Central memory CD4-positive, alpha-beta T cell (primary cell): ENCODE measurements around the gene GCK.
"Not testable (repeated sequence)": the region's sequence is repeated elsewhere in the genome, so short reads cannot be mapped to it uniquely, and the experiment has no call there.

ENCODE experiments used
- DNase-seq: peaks from one replicate; pipeline ENCODE4 v3.0.0; 2022

Gene GCK

GRCh38 chr7:44139311-44140010, 49.8 kb downstream of the GCK start:
- DNase-seq = no peak

DNA sequence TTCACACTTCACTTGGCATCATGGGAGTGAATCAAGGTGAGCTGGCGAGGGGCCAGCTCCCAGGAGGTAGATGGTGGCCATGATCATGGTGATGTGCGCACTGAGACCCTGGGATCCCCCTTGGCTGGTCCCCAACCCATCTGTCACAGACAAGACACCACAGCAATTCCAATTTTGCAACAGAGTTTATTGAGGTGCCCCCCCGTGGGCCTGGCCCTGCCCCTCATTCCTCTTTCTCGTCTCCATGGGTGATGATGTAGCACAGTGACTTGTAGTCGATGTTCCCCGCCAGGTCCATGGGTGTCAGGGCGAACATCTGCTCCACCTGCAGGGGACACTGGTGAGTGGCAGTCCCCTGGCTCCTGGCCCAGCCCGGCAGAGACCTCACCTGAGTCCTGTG, 50.5 kb downstream of the GCK start:
- DNase-seq = no peak

DNA sequence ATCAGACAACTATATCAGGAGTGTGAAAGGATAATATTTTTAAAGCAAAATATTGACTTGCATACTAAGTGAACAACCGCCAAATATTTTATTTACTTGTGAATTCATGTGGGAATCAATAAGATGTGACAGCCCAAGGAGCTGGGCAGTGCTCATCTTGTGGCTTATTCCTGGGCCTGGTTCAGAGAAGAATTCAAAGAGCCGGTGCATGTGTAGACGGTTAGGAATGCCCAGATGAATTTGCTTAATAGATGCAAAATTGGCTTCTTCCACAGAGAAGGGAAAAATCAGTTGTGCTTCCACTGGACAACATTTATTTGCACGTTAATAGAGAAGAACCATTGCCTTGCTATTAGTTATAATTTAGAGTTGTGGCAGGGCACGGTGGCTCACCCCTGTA, 52.5 kb downstream of the GCK start:
- no peak for DNase-seq

DNA sequence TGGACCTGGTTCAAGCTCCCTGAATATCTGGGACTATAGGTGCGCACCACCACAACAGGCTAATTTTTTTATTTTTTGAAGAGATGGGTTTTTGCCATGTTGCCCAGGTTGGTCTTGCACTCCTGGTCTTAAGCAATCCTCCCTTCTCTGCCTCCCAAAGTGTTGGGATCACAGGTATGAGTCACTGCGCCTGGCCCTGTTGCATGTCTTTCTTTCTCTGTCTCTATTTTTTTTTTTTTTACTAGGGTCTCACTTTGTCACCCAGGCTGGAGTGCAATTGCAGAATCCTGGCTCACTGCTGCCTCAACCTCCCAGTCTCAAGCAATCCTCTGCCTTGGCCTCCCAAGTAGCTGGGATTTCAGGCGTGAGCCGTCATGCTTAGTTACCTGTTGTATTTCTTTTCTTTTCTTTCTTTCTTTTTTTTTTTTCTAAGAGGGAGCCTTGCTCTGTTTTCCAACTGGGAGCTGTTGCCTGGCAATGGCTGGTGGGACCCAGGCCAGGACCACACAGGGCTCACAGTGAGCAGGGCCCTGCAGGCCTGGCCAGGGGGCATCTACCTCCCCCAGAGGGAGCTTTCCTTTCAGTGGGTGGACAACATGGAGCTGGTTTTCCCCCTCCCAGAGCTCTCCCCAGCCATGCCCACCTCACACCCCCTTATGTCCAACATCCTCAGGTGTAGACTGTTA, 54.2 kb downstream of the GCK start:
- no peak for DNase-seq

DNA sequence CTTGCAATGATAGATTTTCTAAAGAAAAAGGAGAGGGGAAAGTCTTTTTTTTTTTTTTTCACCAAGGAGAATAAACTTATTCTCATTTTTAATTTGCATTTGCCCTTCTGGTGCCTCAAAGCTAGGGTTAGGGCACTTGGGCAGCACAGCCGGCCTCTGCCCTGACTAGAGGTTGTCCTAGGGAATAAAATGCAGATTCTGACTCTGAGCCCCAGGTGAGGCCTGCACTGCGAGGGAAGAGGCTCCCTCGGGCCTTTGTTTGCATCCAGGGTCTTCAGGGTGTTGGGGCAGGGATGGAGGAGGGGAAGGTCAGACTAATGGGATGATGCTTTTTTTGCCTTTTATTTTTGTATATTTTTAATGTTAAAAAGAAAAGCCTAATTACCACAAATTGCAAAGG, 55.9 kb downstream of the GCK start:
- no peak for DNase-seq

DNA sequence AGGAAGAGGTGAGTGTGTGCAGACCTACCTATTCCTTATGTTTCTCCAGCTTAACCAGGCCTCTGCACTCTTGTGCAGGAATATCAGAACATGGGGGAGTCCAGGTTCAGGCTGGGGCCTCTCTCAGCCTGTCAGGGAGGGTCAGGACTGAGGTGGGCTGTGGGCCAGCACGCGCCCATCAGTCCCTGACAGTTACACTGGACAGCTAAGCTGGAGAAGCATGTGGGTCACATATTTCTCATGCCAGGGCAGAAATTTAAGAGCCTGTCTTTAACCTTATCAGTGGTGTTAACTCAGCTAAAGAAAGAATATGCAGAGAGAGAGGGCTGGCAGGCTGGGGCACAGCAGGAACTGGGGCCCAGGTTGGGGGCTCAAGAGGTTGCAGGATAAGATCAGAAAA, 57.2 kb downstream of the GCK start:
- no peak for DNase-seq

- DNase-seq = no peak
These were observed 57.8 kb downstream of the GCK start for GRCh38 chr7:44131173-44132029.

DNA sequence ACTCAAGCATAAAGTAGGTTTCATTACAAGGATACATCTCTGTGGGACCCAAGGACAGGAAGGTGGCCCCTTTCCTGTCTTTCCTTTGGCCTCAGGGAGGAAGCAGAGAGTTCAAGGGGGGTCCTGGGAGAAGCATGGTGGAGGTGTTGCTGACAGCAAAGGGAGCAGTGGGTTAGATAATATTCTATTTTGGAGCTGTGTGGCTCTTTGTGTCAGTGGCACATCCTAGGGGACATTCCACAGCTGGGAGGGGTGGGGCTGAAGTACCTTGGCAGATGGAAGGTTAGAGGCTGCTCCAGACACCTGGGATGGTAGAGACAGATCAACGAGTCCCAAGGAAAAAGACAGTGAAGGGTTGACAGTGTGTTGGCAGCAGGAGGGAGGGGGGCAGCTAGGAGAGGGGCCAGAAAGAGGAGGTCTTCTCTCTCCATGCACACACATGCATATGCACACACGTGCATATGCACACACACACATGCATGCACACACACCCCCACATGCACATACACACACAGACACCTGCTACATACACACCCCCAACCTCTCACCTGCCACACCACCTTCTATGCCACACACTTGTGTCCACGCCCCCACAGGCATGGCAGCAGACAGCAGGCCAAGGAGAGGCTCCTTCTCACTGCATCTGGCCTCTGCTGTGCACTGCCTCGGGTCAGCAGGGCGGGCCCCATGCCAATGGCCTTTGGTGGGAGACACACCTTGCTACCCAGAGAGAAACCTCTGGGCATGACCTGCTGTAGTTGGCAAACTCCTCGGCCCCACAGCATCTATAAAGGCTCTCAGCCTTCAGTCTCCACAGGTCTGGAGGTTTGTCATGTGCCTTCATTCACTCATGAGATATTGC, 60.3 kb downstream of the GCK start:
- DNase-seq = no peak

GRCh38 chr7:44127161-44127560, 62.1 kb downstream of the GCK start:
- DNase-seq = no peak

- not testable (repeated sequence) for DNase-seq
These were observed 62.7 kb downstream of the GCK start for GRCh38 chr7:44126574-44126973.

DNA sequence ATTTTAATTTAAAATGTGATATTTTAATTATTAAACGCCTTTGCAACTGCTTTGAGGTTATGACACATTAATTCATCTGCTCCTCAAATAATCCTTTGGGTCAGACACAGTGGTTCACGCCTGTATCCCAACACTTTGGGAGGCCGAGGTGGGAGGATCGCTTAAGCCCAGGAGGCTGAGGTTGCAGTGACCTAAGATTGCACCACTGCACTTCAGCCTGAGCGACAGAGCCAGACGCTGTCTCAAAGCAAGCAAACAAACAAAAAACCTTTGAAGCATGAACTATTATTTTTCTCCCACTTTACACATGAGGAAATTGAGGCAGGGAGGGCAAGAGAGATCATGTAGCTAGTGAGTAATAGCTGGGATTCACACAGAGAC, 64.4 kb downstream of the GCK start:
- no peak for DNase-seq

- peak; percentile 96 for DNase-seq
These were observed 65.8 kb downstream of the GCK start, which contains the start of gene POLD2 for GRCh38 chr7:44123190-44124003. TSS of gene POLD2 (minus strand) at chr7:44123548. CDS start at chr7:44122053, 1,495 bp downstream.

- no peak for DNase-seq
These were observed 66.7 kb downstream of the GCK start for GRCh38 chr7:44122529-44122928.

GRCh38 chr7:44121761-44122420, 67.3 kb downstream of the GCK start:
- no peak for DNase-seq

DNA sequence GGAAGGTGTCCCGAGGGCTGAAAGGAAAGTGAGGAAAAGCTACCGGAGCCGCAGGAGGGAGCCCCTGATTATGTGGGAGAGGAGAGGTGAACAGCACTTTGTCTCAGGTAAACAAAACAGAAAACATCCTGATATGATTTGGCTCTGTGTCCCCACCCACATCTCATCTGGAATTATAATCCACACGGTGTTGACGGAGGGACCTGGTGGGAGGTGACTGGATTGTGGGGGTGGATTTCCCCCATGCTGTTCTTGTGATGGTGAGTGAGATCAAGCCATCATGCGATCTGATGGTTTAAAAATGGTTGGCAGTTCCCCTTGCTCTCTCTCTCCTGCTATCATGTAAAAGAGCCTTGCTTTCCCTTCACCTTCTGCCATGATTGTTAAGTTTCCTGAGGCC, 68.8 kb downstream of the GCK start:
- no peak for DNase-seq

DNA sequence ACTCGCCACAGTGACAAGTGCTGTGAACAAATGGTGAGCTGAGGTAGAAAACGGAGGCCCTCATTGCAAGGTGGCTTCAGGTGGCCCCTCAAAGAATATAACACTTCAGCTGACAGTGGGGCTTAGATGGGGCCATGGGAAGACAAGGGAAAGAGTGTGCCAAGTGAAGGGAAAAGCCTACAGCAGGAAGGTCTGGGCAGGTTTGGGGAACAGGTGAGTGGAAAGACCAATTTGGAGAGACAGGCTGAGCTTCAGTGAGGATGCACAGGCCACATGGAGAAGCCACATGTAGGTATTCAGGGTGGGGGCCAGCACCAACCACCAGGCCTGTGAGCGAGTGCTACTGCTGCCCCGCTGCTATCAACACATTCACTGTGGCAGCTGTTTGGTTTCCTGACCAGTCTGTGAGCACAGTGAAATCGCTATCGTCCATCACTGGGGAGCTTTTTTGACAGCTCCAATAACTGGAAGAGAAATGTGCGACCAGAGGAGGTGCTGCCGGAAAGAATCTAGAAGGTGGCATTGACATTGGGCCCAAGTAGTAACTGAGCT, 69.3 kb downstream of the GCK start:
- DNase-seq = no peak

DNA sequence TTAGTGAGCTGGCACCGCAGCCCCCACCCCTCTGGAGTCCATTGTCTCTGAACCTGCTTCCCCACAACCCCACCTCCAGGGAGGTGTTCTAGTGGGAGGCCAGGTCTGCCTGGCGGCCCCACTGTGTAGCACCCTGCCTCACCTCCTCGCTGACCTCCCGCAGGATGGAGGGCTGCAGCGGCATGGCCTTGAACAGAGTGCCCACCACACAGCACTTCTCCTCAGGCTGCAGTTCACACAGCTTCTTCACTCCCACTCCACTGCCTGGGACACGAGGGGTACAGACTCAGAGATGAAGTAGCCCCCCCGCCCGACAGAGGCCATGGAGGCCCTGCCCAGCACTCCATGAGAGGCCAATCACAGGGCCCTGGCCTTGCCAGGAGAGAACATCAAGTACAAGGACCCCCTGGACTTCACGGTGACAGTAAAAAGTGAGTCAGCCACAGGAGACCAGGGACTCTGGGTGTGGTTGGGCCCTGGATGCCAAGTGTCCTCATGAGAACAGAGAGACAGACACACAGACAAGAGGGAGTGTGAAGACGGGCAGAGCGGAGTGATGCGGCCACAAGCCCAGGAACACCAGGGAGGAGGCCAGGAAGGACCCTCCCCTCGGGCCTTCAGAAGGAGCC, 71.3 kb downstream of the GCK start:
- no peak for DNase-seq

DNA sequence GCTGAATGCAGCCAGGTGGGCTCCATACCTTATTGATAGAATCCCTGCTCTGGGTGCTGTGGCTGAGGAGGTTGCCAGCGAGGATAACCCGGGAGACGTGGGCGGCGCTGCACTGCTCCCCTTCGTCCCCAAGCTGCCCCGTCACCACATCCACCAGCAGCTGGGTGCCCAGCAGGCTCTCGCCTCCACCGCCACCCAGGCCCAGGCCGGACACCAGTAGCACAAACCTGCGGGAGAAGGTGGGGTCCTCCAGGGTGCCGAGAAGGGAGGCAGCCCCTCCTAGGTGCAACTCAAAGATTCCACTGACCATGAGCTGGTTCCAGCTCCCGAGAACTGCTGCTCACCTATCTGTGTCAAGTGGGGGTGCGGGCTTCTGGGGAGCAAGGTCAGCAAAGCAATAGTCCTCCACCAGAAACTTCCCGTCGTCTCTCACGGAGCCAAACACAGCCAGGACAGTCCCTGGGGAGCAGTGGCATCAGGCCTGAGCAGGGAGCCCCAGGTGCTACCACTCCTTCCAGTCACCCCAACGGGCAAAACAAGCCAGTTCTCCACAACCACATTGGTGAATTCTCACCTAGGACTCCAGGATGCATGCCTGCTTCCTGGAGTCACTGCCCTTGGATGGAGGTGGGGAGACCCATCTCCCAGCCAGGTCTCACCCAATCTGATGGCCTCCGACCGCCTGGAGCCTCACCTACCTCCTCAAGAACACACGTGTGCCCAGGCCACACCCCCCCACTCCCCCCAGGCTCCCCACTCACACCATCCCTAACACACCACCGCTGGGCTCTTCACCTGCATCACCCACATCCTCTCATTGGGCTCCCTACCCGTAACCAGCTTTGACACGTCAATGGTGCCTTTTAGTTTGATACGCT, 72.2 kb downstream of the GCK start:
- no peak for DNase-seq

- no peak for DNase-seq
These were observed 73.0 kb downstream of the GCK start for GRCh38 chr7:44116087-44116788.
